ENCODE results near the gene ZNF275. TPM values are rescaled to one million over a fixed set of nuclear protein-coding genes. Genes with fewer than 3 reads are reported as not detected.

ZNF275 gene
- total RNA-seq, 1 donor from 2014 or later: 5.1 TPM

GRCh38 chrX:153398275-153398960, 64.5 kb downstream of the ZNF275 start:
- DNase-seq (no peak), ATAC-seq (ENCODE audit: poor library complexity) (no peak)
- intact Hi-C loops (cut with DNase I): no loop called here

GRCh38 chrX:153400146-153401132, 66.5 kb downstream of the ZNF275 start:
- intact Hi-C loops (cut with DNase I): no loop called here
- ATAC-seq (ENCODE audit: poor library complexity): peak; percentile 41
- peak; percentile 64 for DNase-seq

GRCh38 chrX:153401133-153401764, 67.3 kb downstream of the ZNF275 start, which contains the start of gene PNMA6E:
TSS of gene PNMA6E (minus strand) at chrX:153401350. CDS start at chrX:153398849, 2,501 bp downstream.
- DNase-seq (no peak), ATAC-seq (ENCODE audit: poor library complexity) (no peak)
- intact Hi-C loops (cut with DNase I): no loop called here

Other genes starting within 250 kb of the ZNF275 start
- gene MAGEA1, start 154.9 kb upstream of the ZNF275 start, total RNA-seq: not detected
- gene PNMA6F, start 12.4 kb upstream of the ZNF275 start, total RNA-seq: not detected
- gene PNMA6E, start 67.2 kb downstream of the ZNF275 start, total RNA-seq: not detected
- gene ZFP92, start 77.3 kb downstream of the ZNF275 start, total RNA-seq: 0.65 TPM
- 0.19 TPM for gene TREX2, start 111.9 kb downstream of the ZNF275 start, total RNA-seq
- 18.6 TPM for gene HAUS7, start 136.4 kb downstream of the ZNF275 start, total RNA-seq
- gene BGN, start 160.8 kb downstream of the ZNF275 start, total RNA-seq: 35.3 TPM
- not detected for gene ATP2B3, start 183.5 kb downstream of the ZNF275 start, total RNA-seq

All from Right ventricle myocardium superior (tissue), 1 donor.